HG03378 (cell line): ENCODE measurements around the gene SMO.
"Not testable (repeated sequence)": the region's sequence is repeated elsewhere in the genome, so short reads cannot be mapped to it uniquely, and the experiment has no call there.

Experiments
- ATAC-seq: cut with Tn5 transposase; IDR thresholded peaks from one replicate; pipeline ENCODE4 v1.9.1; 2021; ENCODE audit warnings: mild to moderate bottlenecking, moderate library complexity; ENCODE audit not compliant: unreplicated experiment

Gene SMO

GRCh38 chr7:129169686-129170440 lies 18.6 kb upstream of the SMO start:
- peak; percentile 67 for ATAC-seq

DNA sequence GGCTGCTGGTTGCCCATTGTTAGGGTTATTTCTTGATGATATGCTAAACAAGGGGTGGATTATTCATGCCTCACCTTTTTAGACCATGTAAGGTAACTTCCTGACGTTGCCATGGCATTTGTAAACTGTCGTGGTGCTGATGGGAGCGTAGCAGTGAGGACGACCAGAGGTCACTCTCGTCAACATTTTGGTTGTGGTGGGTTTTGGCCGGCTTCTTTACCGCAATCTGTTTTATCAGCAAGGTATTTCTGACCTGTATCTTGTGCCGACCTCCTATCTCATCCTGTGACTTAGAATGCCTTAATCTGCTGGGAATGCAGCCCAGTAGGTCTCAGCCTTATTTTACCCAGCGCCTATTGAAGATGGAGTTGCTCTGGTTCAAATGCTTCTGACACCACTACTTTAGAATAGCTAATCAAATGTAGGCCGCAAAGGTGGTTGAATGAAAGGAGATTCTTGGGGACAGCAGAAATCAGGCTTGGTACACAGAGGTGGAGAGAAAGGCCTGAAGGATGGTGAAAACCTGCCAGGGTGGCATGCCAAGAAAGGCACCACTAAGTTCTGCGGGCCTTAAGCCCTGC lies 17.9 kb upstream of the SMO start:
- no peak for ATAC-seq

- not testable (repeated sequence) for ATAC-seq
These were observed 14.6 kb upstream of the SMO start for GRCh38 chr7:129173861-129174260.

DNA sequence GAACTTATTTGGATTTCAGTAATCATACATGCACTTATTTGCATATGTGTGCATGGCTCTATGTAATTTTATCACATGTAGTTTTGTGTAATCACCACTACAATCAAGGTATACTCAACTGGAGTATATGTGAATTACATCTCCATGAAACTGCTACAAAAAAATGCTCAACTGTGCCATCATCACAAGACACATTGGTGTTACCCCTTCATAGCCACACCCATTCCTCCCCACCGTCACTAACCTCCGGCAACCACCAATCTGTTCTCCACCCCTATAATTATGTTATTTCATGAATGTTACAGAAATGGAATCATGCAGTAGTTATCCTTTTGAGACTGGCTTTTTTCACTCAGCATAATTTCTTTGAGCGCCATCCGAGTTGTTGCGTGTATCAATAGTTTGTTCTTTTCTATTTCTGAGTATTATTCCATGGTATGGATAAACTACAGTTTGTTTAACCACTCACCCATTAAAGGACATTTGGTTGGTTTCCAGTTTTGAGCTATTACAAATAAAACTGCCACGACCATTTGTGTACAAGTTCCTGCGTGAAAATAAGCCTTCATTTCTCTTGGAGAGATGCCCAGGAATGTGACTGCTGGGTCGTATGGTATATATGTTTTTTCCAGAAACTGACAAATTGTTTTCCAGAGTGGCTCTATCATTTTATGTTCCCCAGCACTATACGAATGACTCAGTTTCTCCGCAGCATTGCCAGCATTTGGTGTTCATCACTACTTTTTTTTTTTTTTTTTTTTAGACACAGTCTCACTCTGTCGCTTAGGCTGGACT lies 11.3 kb upstream of the SMO start:
- no peak for ATAC-seq

- no peak for ATAC-seq
These were observed 3.3 kb upstream of the SMO start for GRCh38 chr7:129184981-129185670.

- no peak for ATAC-seq
These were observed 1.6 kb upstream of the SMO start for GRCh38 chr7:129186749-129187260.

- ATAC-seq: no peak
These were observed 607 bp upstream of the SMO start for GRCh38 chr7:129187681-129188371.

DNA sequence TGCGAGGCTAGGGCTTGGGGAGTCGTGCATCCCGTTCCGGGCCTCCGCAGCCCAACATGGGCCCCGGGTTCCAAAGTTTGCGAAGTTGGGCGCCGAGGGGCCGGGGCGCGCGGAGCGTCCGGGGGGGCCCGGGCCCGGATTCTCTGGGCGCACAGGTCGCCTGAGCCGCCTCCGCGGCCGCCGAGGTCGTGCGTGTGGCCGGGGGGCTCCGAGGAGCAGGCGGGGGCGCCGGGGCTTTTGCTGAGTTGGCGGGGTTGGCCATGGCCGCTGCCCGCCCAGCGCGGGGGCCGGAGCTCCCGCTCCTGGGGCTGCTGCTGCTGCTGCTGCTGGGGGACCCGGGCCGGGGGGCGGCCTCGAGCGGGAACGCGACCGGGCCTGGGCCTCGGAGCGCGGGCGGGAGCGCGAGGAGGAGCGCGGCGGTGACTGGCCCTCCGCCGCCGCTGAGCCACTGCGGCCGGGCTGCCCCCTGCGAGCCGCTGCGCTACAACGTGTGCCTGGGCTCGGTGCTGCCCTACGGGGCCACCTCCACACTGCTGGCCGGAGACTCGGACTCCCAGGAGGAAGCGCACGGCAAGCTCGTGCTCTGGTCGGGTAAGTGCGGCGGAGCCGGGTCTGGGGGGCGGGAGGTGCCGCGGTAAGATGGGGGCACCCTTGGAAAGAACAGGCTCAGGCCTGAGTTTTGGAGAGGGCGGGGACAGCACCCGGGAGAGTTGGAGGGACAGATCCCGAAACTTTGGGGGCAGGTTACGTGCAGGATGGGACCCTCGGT lies 643 bp downstream of the SMO start:
- ATAC-seq: no peak

DNA sequence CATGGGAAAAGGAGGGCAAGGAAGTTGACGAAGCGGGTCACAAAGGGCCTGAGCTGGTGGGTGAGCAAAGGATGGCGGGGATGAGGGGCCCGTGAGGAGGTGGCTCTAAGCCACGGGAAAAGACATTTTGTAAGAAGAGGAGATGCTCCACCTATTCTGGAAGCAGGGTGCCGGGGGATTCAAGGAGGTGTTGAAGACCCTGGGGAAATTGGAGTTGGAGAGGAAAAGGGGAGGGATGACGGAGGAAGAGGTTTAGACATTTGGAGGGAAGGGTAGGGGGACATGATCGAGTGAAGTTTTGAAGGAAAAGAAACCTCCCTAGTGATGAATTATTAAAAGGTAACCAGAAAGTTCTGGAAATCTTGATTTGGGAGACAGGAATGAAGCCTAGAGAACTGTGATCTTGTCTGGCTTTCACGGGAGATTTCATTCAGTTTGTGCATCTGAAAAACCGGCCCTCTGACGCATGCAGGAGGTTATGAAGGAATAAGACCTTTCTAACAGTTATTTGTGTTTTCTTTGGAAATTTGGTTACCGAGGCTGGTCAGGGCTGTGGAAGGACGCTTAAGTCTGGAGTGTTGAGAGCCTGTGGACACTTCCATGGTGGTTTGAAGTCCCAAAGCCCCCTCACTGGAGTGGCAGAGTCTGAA lies 1.4 kb downstream of the SMO start:
- ATAC-seq: no peak

DNA sequence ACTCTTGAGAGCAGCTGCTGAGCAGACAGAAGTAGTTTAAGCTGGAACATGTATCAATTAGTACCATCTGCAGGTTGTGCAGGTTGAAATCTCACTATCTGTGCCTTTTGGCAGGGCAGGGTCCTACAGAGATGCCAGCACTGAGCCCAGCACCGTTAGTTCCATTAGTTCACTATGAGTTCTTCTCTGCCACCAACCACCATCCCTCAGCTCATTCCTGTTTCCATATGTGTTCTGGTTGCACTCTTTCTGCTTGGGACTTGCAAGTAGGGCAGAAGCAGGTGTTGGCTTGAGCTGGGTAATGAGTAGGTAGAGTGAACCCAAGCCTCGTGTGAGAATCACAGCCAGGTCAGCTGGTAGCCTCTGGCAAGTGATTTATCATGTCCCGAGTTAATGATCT lies 2.8 kb downstream of the SMO start:
- ATAC-seq: no peak

GRCh38 chr7:129193892-129194291 lies 5.5 kb downstream of the SMO start:
- ATAC-seq: no peak

DNA sequence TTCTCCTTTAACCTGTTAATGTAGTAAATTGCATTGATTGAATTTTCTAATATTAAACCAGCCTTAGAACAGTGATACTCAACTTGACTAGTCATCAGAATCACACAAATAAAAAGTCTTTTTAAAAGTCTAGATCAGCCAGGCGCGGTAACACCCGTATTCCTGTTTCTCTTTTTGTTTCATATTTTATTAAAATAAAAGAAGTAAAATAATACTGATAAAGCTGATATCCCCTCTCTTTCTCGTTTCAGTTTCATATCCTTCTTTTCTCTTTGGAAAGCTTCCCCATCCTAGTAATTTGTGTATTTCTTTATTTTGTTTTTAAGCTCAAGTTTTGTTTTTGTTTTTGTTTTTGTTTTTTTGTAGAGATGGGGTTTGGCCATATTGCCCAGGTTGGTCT lies 9.3 kb downstream of the SMO start:
- no peak for ATAC-seq

GRCh38 chr7:129199406-129199805 lies 11.0 kb downstream of the SMO start:
- ATAC-seq: no peak

DNA sequence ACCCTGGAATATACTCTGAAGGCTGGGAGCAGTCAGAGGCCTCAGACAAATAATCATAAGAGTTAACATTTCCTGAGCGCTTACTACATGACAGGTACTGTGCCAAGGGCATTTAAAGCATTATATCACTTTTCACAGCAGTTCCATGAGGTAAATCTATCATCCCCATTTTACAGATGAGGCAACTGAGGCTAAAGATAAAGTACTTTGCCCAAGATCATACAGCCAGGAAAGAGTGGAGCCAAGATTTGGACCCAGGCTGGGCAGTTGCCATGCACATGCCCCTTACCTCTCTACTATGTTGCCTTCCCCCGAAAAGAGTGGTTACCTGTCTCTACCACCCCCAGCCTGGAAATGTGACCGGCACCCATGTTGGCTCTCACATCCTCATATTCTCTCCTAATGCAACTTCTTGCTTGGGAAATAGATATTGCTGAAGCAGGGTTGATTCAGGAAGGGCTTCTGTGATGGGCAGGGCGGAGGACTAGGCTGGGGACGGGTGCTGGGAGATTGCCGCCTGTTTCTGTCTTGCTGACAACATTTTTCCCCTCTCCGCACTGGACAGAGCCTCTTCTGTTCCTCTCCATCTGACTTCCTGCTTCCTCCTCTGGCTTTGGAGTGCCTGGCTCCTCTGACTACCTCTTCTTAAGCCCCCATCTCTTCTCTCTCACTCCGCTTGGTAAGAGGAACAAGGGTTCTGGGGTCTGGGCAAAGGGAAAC lies 13.8 kb downstream of the SMO start:
- no peak for ATAC-seq

GRCh38 chr7:129203050-129203741 lies 14.8 kb downstream of the SMO start:
- ATAC-seq: no peak

- ATAC-seq: no peak
These were observed 16.8 kb downstream of the SMO start for GRCh38 chr7:129205126-129205818.

DNA sequence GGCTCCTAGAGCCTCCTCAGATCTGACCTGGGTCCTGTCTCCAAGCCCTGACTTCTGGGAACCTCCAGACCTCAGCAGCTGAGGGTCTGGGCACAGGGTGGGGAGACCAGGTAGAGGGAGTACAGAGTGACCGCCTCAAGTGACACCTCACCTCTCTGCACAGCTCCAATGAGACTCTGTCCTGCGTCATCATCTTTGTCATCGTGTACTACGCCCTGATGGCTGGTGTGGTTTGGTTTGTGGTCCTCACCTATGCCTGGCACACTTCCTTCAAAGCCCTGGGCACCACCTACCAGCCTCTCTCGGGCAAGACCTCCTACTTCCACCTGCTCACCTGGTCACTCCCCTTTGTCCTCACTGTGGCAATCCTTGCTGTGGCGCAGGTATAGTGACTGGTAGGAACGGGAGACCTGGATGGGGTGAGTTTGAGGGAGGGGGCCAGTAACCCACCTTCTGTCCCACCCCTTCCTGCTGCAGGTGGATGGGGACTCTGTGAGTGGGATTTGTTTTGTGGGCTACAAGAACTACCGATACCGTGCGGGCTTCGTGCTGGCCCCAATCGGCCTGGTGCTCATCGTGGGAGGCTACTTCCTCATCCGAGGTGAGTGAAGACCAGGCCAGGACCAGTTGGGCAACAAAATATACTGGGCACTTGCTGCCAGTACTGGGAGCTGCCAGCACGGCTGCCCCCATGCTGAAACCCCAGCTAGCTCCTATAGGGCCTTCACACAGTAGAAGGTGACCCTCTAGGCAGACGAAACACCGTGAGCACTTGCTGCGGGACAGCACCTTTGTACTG lies 17.8 kb downstream of the SMO start:
- ATAC-seq: no peak
